B cell (primary cell): ENCODE measurements around the gene TMEM114. TPM values are rescaled to one million over a fixed set of nuclear protein-coding genes. Genes with fewer than 3 reads are reported as not detected.

ENCODE experiments used
- ATAC-seq: fragments of 200-7000 bp; cut with Tn5 transposase; one replicate; pipeline ENCODE4 v1.10.0; 2021; ENCODE audit warnings: low read depth, mild to moderate bottlenecking, moderate number of reproducible peaks, moderate library complexity
- CTCF ChIA-PET: fragments of 350-600 bp; sonication (Branson Sonifier 250); formaldehyde crosslinking; loops from one replicate; lab custom pipeline; 2021; ENCODE audit warnings: antibody characterized with exemption, inconsistent platforms; lab: Charles Lee
- POLR2A ChIA-PET: fragments of 350-600 bp; sonication (Branson Sonifier 250); formaldehyde crosslinking; loops from one replicate; lab custom pipeline; 2021; ENCODE audit warnings: antibody characterized with exemption; lab: Charles Lee
- DNase-seq: peaks from one replicate; pipeline ENCODE4 v3.0.0; 2013
- H2AFZ ChIP-seq: 2 replicates; pipeline ENCODE4 v1.6.1; 2012; ENCODE audit warnings: mild to moderate bottlenecking, low read depth, low read length; ENCODE audit not compliant: insufficient read depth, poor library complexity, severe bottlenecking
- H3K27ac ChIP-seq, 2 donors: 1 replicate in 1 of 2; 2 replicates in 1 of 2; pipeline ENCODE4 v1.5.1; 2012 to 2013; ENCODE audit warnings: low read length in 2 of 2, mild to moderate bottlenecking in 2 of 2, moderate library complexity in 1 of 2
- H3K27me3 ChIP-seq, 4 experiments: fragments of 200-600 bp in 1 of 4; sonication (generic) in 1 of 4; replicated peaks in 1 of 4; 1 replicate in 2 of 4; 2 replicates in 2 of 4; pipeline versions ENCODE4 v1.6.1 to v1.7.0; 2013 to 2016; ENCODE audit warnings: low read length in 3 of 4, mild to moderate bottlenecking in 2 of 4, mixed read lengths in 1 of 4, moderate library complexity in 1 of 4; ENCODE audit not compliant: insufficient read depth in 4 of 4, control insufficient read depth in 3 of 4; ENCODE audit errors: control extremely low read depth in 1 of 4
- H3K36me3 ChIP-seq, 2 experiments: replicated peaks in 1 of 2; 1 replicate in 1 of 2; 2 replicates in 1 of 2; pipeline versions ENCODE4 v1.6.1 to v1.7.1; 2013; ENCODE audit warnings: low read length in 1 of 2; ENCODE audit not compliant: insufficient read depth in 2 of 2, control insufficient read depth in 1 of 2; ENCODE audit errors: control extremely low read depth in 1 of 2, extremely low read depth in 1 of 2
- H3K4me1 ChIP-seq, 2 donors: fragments of 200-600 bp in 1 of 2; sonication (generic) in 1 of 2; 1 replicate in 1 of 2; 2 replicates in 1 of 2; pipeline versions ENCODE4 v1.5.1 to v1.6.1; 2013 to 2017; ENCODE audit warnings: low read length in 2 of 2; ENCODE audit not compliant: control insufficient read depth in 2 of 2, insufficient read depth in 2 of 2
- H3K4me2 ChIP-seq: replicated peaks from 2 replicates; pipeline ENCODE3; 2012; ENCODE audit warnings: mild to moderate bottlenecking, low read depth, low read length; ENCODE audit not compliant: poor library complexity, severe bottlenecking
- H3K4me3 ChIP-seq, 5 experiments: fragments of 200-600 bp in 1 of 5; sonication (generic) in 1 of 5; 1 replicate in 3 of 5; 2 replicates in 2 of 5; pipeline versions ENCODE4 v1.5.1 to v1.7.0; 2011 to 2016; ENCODE audit warnings: low read length in 4 of 5, mild to moderate bottlenecking in 4 of 5, low read depth in 2 of 5, control low read depth in 1 of 5, moderate library complexity in 1 of 5; ENCODE audit not compliant: insufficient read depth in 1 of 5; ENCODE audit errors: control extremely low read depth in 1 of 5, extremely low read depth in 1 of 5
- H3K79me2 ChIP-seq: fragments of 200-600 bp; sonication (generic); one replicate; pipeline ENCODE4 v1.6.0; 2016; ENCODE audit warnings: low read length; ENCODE audit not compliant: control insufficient read depth, insufficient read depth
- H3K9ac ChIP-seq: fragments of 200-600 bp; sonication (generic); 2 replicates; pipeline ENCODE4 v1.6.1; 2017; ENCODE audit warnings: mild to moderate bottlenecking, low read length, moderate library complexity
- H3K9me3 ChIP-seq, 3 donors: one replicate each; pipeline versions ENCODE4 v1.6.1 to v1.7.1; 2013; ENCODE audit warnings: low read length in 2 of 3; ENCODE audit not compliant: control insufficient read depth in 2 of 3, insufficient read depth in 1 of 3; ENCODE audit errors: control extremely low read depth in 1 of 3
- H4K20me1 ChIP-seq: 2 replicates; pipeline ENCODE4 v1.6.0; 2012; ENCODE audit warnings: mild to moderate bottlenecking, low read length; ENCODE audit not compliant: insufficient read depth, control insufficient read depth, poor library complexity, severe bottlenecking
- H3K27ac Mint-ChIP-seq: one replicate; pipeline ENCODE4 v1.8.0; 2021; ENCODE audit warnings: mixed read lengths
- H3K27me3 Mint-ChIP-seq: one replicate; pipeline ENCODE4 v1.8.0; 2021; ENCODE audit warnings: mixed read lengths
- H3K4me1 Mint-ChIP-seq: one replicate; pipeline ENCODE4 v1.8.0; 2021; ENCODE audit warnings: mixed read lengths
- H3K4me3 Mint-ChIP-seq: one replicate; pipeline ENCODE4 v1.8.0; 2021; ENCODE audit warnings: mixed read lengths
- H3K9me3 Mint-ChIP-seq: one replicate; pipeline ENCODE4 v1.8.0; 2022; ENCODE audit warnings: mixed read lengths; ENCODE audit not compliant: insufficient read depth
- EZH2 ChIP-seq: IDR thresholded peaks from 2 replicates; pipeline ENCODE4 v1.6.1; 2012; ENCODE audit warnings: borderline replicate concordance, low read depth, mild to moderate bottlenecking, moderate library complexity, low read length; ENCODE audit not compliant: insufficient read depth, poor library complexity, severe bottlenecking
- WGBS: methylation state at CpG from one replicate; pipeline ENCODE4 v1.1.5; 2013; ENCODE audit warnings: missing lambda C conversion rate; ENCODE audit not compliant: insufficient coverage; 5-methylcytosine and 5-hydroxymethylcytosine counted together
- intact Hi-C: fragments of 100-400 bp; cut with micrococcal nuclease; formaldehyde crosslinking; loops from one replicate; pipeline ENCODE4 v1.10.0; 2022
- polyA plus RNA-seq: library from polyadenylated mRNA; depleted of rRNA; stranded (reverse); fragments of >200 nt; gene quantifications from 2 replicates; pipeline ENCODE4 v1.2.3, GENCODE V29; 2012
- total RNA-seq, 2 donors: library from RNA; stranded (reverse); fragments of 120-200 nt in 1 of 2; gene quantifications; 1 replicate in 1 of 2; 2 replicates in 1 of 2; pipeline versions ENCODE4 v1.2.3 to v1.2.4, GENCODE V29; 2013 to 2022
- TF ChIP-seq, protein P1 (sequence below): fragments of 200-600 bp; IDR thresholded peaks from one replicate; pipeline ENCODE4 v1.8.0; 2022; ENCODE audit warnings: antibody characterized with exemption, mild to moderate bottlenecking

The TMEM114 gene
- total and polyA plus RNA-seq, 2 donors (not counting 1 experiment from before 2014, with no cell fraction given) = not detected

- no peak for TF ChIP-seq EZH2
- TF ChIP-seq, protein P1, sequence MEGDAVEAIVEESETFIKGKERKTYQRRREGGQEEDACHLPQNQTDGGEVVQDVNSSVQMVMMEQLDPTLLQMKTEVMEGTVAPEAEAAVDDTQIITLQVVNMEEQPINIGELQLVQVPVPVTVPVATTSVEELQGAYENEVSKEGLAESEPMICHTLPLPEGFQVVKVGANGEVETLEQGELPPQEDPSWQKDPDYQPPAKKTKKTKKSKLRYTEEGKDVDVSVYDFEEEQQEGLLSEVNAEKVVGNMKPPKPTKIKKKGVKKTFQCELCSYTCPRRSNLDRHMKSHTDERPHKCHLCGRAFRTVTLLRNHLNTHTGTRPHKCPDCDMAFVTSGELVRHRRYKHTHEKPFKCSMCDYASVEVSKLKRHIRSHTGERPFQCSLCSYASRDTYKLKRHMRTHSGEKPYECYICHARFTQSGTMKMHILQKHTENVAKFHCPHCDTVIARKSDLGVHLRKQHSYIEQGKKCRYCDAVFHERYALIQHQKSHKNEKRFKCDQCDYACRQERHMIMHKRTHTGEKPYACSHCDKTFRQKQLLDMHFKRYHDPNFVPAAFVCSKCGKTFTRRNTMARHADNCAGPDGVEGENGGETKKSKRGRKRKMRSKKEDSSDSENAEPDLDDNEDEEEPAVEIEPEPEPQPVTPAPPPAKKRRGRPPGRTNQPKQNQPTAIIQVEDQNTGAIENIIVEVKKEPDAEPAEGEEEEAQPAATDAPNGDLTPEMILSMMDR = no peak
- Histone ChIP-seq H3K9ac (no peak overlapping the region), H3K27ac (no peak overlapping the region), H3K27me3 (peaks cover 0 to 5% (median 1%) of the 10 kb centered on the region in 4 experiments), H3K4me2 (no peak overlapping the region), H3K36me3 (no peaks in the 10 kb centered on the region), H2AFZ (no peak overlapping the region), H3K4me1 (no peaks in the 10 kb centered on the region), H4K20me1 (no peaks in the 10 kb centered on the region), H3K79me2 (no peaks in the 10 kb centered on the region), H3K9me3 (no peaks in the 10 kb centered on the region), H3K4me3 (no peak overlapping the region)
- H3K27ac Mint-ChIP-seq = no peak overlapping the region
- DNase-seq (no peak), ATAC-seq (no peak)
- H3K9me3 Mint-ChIP-seq = no peaks in the 10 kb centered on the region
- H3K4me1 Mint-ChIP-seq = no peaks in the 10 kb centered on the region
- no peak overlapping the region for H3K4me3 Mint-ChIP-seq
- intact Hi-C loops = no loop called here
- peaks cover 28% of the 10 kb centered on the region for H3K27me3 Mint-ChIP-seq
- CTCF ChIA-PET = no interaction called here
- POLR2A ChIA-PET = no interaction called here
- no CpG with 5 or more reads among the region's 5 CpGs for WGBS
These were observed 59.4 kb downstream of the TMEM114 start for GRCh38 chr16:8530752-8531384.

- WGBS = 89% methylated on average over 3 of the region's 5 CpGs
- H3K79me2 ChIP-seq = no peaks in the 10 kb centered on the region
- intact Hi-C loops = no loop called here
- H3K36me3 ChIP-seq = no peaks in the 10 kb centered on the region
- ChIA-PET POLR2A (no interaction called here), CTCF (no interaction called here)
- no peak overlapping the region for H2AFZ ChIP-seq
- no peak overlapping the region for H3K4me3 ChIP-seq
- H3K4me1 ChIP-seq = no peaks in the 10 kb centered on the region
- peaks cover 27% of the 10 kb centered on the region for H3K27me3 Mint-ChIP-seq
- H3K9ac ChIP-seq = no peak overlapping the region
- H3K27ac Mint-ChIP-seq = no peak overlapping the region
- TF ChIP-seq EZH2 = no peak
- TF ChIP-seq, protein P1 = no peak
- H3K4me2 ChIP-seq = no peak overlapping the region
- H3K27ac ChIP-seq = no peak overlapping the region
- H3K9me3 Mint-ChIP-seq = no peaks in the 10 kb centered on the region
- H4K20me1 ChIP-seq = no peaks in the 10 kb centered on the region
- H3K4me3 Mint-ChIP-seq = no peak overlapping the region
- DNase-seq = no peak
- no peak for ATAC-seq
- no peaks in the 10 kb centered on the region for H3K9me3 ChIP-seq
- peaks cover 0 to 5% (median 1%) of the 10 kb centered on the region in 4 experiments for H3K27me3 ChIP-seq
- no peaks in the 10 kb centered on the region for H3K4me1 Mint-ChIP-seq
These were observed 61.8 kb downstream of the TMEM114 start for GRCh38 chr16:8528471-8528870.
